ENCODE data around the gene NME4.

The NME4 gene

DNA sequence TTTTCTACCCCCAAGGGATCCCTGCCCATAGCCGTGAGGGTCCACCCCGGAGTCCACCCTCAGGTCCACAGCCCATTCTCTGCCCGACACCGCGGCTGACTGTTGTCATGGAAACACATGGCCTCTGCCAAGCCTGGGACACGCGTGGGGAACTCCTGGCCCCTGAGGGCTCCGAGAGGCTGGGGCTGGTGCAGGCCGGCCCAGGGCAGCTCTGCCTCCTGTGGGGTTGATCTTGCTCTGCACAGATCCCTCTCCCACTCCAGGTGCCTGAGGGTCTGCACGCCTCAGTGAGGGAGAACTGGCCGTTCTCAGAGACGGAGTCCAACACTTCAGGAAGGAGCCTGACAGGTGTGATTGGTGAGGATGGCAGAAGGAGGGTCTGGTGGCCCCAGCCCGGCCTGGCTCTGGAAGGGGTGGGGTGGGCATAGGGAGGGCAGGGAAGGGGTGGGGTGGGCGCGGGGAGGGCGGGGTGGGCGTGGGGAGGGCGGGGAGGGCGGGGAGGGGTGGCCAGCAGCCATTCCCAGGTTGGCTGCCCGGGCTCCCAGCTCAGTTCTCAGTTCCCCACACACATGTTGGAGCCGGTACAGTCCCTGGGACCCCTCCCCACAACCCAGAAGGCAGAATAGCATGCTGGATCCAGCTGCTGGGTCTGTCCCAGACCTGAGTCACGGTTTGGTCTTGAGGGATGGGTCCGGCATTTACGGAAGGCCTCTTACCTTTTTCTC is 33.1 kb upstream of the NME4 start:
- DNase-seq (ENCODE audit: low spot score) = no peak

DNA sequence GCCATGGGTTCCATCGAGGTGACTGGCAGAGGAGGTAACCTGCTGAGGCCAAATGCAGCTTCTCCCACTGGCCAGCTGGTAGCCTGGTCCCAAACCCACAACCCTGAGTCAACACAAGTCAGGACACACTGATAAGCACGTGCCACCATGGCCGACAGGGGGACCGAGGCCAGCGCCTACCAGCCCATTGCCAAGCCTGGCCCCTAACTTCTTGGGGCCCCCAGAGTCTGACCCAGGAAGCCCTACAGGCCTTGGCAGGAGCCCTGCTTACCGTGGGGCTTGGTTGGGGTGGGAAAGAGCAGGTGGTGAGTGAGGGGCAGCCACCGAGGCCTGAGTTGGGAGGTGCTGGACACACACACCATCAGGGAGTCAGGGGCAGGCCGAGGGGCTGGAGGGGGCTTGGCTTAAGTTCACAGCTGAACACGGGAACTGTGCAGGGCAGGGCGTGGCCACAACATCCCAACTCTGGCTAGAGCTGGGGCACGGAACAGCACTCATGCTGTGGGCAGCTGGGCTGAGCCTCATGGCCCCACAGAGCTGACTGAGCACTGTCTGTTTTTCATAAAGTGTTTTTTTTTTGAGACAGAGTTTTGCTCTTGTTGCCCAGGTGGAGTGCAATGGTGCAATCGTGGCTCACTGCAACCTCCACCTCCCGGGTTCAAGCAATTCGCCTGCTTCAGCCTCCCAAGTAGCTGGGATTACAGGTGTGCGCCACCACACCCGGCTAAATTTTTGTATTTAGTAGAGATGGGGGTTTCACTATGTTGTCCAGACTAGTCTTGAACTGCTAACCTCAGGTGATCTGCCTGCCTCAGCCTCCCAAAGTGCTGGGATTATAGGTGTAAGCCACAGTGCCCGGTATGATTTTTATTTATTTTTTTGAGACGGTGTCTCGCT is 32.2 kb upstream of the NME4 start:
- no peak for DNase-seq (ENCODE audit: low spot score)

DNA sequence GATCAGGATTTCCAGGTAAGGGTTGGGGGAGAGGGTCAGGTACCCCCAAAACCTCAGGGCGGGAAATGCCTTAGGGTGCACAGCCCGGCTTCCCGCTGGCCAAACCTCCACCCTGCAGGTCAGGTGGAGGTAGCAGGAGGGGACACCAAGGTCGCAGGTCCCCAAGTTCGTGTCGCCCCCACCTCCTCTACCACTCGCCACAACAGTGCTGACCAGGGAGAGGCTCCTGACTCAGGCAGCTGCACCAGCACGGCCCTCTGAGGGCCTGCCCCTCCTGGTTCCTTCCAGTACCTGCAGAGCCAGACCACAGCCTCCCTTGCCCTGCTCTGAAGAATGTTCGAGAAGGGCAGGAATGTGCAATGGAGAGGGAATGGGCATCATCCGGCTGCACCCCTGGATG is 30.5 kb upstream of the NME4 start:
- no peak for DNase-seq (ENCODE audit: low spot score)

DNA sequence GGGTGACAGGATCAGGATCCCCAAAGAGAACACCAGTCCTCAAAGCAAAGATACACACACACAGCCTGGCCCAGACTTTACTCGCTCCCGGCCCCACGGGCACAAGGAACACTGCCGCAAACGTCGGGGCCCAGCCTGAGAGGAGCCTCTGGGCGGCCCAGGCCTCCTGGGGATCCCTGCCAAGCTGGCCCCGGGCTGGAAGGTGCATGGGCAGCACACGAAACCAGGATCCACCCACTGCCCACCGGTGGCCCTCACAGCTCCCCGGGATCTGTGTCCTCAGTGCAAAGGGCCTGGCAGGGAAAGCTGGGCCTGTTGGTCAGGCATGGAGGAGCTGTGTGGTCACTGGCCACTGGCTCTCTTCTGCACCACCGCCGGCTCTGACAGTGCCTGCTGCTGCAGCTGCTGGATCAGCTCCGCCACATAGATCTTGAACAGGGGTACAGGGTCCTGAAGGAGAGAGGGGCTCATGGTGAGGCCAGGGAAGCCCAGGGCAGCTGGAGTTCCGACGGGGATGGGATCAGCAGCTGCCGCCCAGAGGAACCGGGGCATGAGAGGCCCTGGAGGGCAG is 29.6 kb upstream of the NME4 start:
- no peak for DNase-seq (ENCODE audit: low spot score)

DNA sequence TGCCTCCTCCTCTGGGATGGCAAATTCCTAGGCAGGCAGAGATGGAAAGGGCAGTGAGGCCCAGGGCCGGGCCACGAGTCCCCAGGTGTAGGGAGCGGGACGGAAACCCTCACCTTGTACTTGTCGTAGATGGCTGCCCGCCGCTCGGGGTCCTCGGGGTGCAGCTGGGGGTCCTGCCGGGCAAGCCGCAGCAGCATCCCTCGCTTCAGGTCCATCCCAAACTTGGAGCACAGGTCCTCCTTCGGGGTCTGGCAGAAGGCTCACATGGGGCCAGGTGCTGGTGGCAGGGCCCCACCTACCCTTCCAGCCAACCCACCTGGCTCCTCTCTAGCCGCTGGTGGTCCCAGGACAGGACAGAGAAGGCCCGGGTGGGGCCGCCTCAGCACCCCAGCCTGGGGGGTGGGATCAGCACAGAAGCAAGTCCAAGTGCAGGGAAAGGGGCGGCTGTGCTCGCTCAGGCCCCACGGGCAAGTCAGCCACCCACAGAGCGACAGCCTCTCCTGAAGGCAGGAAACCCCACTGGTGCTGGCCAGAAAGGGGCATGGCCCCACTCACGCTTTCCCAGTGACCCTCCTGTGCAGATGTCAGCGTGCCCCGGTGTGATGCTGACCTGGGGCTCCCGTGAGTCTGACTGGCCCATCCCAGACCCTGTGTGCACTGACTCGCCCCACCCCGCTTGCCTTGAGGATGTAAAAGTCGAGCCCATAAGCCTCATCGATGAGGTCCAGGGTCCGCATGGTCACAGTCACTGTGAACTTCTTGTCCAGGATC is 28.4 kb upstream of the NME4 start:
- DNase-seq (ENCODE audit: low spot score) = no peak

DNA sequence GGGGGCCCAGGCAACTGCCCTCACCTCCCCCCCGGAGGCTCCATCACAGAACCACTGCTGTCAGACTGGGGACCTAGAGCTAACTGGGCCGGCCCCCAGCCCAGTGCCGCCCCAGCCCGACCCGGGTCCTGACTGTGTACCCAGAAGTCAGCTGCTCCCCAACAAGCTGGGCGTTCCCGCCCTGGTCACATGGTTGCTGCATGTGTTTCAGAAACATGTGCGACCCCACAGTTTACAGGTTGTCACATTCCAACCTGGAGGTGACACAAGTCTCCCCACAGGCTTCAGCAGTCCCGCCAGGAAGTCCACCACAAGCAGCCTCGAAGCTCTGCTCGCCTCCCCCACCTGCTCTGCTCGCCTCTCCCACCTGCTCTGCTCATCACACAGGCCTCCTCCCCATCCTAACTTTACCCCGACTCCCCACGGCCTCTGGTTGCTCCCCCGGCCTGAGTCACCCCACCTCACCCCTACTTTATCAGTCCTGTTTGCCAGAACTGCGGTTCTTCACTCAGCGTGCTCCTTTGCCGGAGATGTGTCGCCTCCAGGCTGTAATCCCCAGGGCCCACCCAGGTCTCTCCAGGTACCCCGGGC is 27.6 kb upstream of the NME4 start:
- no peak for DNase-seq (ENCODE audit: low spot score)

DNA sequence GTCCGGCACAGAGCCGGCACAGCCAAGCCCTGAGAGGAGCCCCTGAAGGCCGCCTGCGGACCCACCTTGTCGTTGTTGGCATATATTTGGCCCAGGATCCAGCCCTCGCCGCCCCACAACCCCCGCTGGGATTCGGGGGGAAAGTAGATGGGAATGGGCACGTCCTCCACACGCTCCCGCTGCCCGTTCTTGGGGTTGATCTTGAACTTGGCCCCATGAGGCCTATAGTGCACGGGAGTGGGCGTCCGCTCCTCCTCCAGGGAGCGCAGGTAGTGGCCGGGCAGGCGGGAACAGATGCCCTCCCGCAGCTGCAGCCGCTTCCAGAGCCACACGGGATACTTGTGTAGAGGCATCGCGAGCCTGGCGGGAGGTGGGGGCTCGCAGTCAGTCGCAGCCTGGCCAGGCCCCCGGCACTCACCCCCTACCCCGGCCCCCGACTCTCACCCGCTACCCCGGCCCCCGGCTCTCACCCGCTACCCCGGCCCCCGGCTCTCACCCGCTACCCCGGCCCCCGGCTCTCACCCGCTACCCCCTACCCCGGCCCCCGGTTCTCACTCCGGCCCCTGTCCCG is 27.0 kb upstream of the NME4 start:
- no peak for DNase-seq (ENCODE audit: low spot score)

DNA sequence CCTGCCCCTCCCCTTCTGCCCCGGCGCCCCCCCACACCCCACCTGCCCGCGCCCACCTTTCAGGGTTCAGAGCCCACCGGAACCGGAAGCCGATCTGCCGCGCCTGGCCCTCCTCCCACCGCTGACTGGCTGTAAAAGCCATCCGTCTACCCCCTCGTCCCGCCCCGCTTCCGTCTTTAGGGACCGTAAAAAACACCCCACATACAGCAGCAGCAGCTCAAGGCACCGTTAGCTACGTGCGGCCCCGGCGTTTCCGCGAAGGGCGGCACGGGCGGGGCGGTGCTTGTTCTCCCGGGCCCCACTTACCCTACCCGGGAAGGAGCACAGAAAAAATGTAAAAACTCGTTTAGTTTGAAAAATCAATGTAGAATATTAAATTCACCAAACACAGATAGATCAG is 26.6 kb upstream of the NME4 start, which contains the start of gene MRPL28:
Gene MRPL28, minus strand, starts transcription at position 96 of the 400 bp plus-strand sequence. CDS start 320 bp downstream, outside the sequence.
- peak; percentile 97 for DNase-seq (ENCODE audit: low spot score)

DNA sequence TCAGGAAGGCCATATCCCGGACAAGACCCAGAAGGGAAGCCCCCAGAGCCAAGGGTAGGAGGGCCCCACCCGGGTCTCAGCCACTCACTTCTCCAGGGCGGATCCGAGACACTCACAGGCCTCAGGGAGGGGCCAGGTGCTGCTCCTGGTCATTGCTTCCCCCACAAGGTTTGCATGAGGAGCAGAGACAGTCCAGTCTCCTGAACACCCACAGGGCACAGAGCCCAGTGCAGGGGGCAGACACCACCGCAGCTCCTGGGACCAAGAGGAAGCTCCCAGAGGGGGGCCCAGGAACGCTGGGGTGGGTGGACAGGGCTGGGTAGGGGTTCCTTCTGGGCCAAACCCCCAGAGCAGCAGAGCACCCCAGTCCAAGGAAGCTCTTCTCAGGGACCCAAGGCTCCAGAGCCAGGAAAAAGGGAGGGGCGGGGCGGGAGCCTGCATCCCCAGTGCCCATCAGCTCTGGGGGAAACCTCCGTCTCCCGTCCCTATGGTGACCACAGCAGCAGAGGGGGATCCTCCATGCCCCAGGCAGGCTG is 26.0 kb upstream of the NME4 start:
- DNase-seq (ENCODE audit: low spot score) = no peak

DNA sequence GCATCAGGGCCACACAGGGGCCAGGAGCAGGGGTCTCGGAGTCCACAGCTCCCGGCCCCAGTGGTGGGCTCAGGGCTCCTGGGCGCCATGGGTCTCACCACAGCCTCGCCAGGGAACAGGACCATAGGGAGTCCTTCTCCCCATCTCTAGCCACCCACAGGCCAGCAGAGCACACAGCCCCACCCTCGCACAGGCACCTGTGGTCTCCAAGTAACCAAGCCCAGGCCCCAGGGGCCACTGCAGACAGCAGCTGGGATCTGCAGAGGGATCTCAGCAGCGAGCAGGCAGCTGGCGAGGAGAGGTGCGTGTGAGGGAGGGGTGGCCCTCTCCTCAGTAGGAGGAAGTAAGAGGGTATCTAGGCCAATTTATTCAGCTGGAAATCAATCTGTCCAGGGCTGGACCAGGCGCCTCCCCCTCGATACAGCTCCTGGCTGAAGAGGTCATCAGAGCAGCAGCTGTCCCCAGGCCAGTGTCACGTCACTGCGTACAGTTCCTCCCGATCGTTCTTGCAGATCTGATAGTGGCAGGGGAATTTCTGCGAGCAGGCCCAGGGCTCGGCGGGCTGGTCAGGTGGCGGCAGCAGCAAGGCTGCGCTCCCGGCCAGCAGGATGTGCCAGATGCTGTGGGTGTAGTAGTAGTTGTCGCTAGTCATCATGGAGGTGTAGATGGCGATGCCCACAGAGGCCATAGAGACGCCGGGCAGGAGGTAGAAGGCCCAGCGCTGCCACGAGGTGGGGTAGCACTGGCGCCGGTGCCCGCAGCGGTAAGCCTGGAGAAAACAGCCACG is 25.3 kb upstream of the NME4 start:
- DNase-seq (ENCODE audit: low spot score) = no peak

DNA sequence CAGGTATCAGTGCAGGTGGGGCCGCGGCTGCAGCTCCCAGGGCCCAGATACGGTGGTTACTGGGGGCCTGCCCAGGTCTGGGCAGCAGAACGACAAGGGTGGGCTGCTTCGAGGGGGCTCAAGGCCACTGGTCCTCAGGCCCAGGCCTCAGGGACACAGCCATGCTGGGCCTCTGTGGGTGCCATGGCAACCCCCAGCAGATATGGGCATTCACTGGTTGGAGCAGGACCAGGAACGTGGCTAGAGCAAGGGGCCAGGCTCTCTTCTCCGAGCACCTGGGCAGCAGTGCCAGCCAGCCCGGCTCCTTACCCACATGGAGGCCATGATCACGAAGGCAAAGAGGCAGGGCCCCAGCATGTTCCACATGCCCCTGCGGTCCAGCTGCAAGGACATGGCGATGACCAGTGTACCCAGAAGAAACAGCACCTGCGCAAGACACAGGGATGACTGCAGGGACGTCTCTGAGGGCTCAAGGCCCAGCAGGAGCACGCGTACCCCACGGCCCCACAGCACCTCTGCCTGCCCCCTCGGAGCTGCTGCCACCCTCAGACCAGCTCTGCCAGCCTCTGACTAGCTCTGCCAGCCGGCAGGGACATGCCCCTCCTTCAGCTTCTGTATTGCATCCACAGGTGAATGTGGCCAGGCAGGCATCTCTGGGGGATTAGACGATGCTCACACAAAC is 24.6 kb upstream of the NME4 start:
- DNase-seq (ENCODE audit: low spot score) = no peak

DNA sequence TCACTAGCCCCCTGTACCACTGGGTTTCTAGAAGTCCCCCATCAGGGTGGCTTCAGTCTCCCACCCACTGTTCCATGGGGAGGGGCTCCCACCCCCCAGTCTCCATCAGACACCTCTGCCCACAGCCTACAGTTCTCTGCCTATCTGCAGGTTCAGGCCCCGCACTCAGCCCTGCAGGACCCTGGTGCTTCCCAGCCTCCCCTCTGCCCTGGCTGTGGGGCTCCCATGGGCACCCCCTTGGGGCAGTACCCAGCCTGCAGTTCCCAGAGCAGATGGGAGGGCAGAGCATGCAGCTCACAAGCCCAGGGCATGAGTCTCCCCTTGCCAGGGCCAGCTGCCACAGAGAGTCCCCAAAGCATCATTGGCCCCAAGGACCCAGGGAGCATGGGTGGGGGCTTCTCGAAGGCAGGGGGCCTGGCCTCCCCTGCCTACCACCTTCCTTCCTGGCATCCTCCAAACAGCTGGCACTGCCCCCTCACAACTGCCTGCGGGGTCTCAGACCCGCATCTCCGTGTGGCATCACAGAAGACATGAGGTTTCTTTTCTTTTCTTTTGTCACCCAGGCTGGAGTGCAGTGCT is 23.9 kb upstream of the NME4 start:
- no peak for DNase-seq (ENCODE audit: low spot score)

DNA sequence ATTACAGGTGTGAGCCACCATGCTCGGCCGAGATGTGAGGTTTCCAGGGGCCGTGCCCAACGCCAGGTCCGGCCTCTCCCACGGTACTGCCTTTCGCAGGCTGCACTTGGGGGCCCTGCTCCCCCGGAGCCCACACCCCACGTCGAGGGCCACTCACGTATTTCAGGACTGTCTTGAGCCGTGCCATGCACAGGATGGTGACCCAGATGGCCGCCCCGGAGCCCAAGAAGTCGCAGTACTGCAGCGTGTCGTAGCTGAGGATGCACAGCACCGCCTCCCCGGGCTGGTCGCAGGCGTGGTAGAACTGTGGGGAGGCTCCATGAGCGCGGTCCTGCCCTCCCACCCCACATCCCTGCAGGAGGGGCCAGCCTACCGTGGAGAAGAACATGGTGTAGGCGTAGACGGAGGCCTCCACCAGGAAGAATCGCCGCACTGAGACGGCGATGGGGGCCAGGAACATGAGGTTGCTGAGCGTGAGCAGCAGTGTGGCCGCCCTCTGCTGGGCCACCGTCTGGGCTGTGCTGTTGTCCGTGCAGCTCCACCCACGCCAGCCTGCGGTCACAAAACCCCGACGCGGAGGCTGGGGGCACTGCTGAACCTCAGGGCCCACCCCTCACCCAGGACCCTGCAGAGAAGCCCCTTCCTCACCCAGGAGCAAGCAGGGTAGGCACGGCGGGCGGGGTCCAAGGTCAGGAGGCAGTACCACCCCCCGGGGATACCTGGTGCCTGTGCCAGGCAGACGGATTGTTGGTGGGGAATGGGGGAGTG is 23.0 kb upstream of the NME4 start:
- no peak for DNase-seq (ENCODE audit: low spot score)

DNA sequence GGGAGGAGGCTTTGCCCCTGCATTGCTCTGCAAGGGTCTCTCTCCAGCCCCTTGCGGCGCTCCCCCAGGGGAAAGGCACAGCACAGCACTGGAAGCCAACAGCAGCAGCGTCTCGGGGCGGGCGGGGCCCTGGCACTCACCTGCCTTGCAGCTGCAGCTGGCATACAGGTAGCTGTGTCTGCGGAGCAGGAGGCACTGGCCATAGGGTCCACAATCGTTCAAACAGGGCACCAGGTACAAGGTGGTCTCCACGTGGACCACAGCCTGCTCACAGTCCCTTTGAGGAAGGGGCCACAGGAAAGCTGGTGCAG is 22.4 kb upstream of the NME4 start:
- DNase-seq (ENCODE audit: low spot score) = no peak

DNA sequence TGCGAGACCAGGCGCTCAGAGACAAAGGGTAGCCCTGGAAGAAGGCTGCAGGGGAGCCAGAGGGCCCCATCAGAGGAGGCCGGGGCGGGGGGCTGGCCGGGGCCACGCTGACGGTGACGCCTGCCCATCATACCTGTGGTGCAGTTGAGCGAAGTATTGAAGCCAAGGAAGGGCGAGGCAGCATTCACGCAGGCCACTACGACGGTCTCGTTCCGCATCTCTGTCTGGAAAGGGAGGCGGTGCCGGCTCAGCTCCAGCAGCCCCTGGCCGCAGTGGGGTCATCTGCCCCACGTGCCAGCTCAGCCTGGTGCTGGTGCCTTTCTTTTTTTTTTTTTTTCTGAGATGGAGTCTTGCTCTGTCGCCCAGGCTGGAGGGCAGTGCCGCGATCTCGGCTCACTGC is 21.8 kb upstream of the NME4 start:
- DNase-seq (ENCODE audit: low spot score) = no peak

DNA sequence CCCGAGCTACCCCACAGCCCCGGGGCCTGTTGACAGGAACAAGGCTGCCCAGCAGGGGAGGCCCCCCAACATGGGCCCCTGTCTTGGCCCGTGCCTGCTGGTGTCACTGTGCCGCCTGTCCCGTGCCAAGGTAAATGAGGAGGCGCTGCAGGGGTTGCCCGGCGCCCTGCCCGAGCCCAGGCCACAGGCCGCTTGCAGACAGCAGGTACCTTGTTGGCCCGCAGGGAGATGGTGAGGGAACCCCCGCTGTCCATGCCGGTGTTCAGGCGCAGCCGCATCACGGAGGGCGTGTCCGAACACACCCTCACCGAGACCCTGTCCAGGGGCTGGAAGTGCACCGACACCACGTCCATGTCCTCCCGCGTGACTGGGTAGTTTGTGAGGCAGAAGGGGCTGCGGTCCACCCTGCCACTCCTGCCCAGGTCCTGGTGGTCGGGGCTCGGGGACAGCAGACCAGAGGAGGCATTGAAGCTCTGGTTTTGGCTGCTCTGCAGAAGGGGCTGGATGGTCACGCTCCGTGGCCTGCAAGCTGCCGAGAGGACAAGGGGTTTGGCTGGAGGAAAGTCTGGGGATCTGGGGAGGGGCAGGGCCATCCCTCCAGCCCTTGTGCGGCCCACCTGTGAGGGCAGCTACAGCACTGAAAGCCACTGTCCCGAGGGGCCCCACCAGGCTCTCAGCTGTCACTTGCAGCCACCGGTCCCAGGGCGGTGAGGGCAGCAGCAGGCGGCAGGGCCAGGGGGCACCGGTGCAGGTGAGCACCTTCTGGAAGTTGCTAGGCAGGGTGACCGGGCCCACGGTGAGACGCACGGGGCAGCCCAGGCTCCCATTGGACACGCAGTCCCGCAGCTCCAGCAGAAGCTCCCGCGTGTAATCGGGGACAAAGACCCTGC is 20.8 kb upstream of the NME4 start:
- DNase-seq (ENCODE audit: low spot score) = no peak

DNA sequence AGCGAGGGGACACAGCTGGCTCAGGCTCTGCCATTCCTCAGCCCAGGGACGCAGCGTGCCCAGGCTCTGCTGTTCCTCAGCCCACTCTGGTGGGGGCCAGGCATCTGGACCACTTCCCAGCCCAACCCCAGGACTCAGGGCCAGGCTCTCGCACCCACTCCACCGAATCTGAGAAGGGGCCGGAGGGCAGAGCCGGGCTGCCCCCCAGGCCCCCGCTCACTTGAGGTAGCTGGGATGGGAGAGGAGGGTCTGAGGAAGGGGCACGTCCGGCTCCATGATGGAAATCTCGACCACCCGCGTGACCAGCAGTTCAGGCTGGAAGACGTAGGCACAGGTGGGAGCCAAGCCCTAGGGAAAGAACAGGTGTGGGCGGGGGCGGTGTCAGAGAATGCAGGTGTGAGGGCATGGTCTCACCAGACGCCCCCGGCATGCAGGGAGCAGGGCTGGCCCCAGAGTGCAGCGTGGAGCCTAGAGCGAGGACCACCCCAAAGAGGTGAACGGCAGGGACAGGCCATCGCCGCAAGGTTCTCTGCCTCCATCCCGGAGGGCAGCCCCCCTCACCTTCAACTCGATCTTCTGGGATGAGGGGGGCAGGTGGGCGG is 20.1 kb upstream of the NME4 start:
- DNase-seq (ENCODE audit: low spot score) = no peak

All from cerebellar cortex (tissue), 1 donor.